Lung (tissue), 12 donors: Measurements from ENCODE around the gene UBE2I. TPM values are rescaled to one million over a fixed set of nuclear protein-coding genes. Genes with fewer than 3 reads are reported as not detected.

Source experiments
- ATAC-seq: fragments of 200-7000 bp; cut with Tn5 transposase; one replicate; pipeline ENCODE4 v1.9.1; 2020; ENCODE audit warnings: moderate number of reproducible peaks; ENCODE audit not compliant: insufficient read depth, low FRiP score
- DNase-seq, 3 donors: peaks; one replicate each; pipeline ENCODE4 v3.0.0-alpha.2; 2013 to 2017
- H3K27ac ChIP-seq, 2 donors: one replicate each; pipeline ENCODE4 v1.5.1; 2013; ENCODE audit warnings: mild to moderate bottlenecking in 2 of 2, moderate library complexity in 2 of 2, control low read depth in 1 of 2, inconsistent platforms in 1 of 2, low read depth in 1 of 2, low read length in 1 of 2
- H3K27me3 ChIP-seq, 3 donors: one replicate each; pipeline ENCODE4 v1.5.1; 2013; ENCODE audit warnings: low read length in 2 of 3; ENCODE audit not compliant: control insufficient read depth in 3 of 3, insufficient read depth in 3 of 3
- H3K36me3 ChIP-seq, 4 donors: one replicate each; pipeline ENCODE4 v1.5.1; 2013; ENCODE audit warnings: low read length in 4 of 4, mild to moderate bottlenecking in 1 of 4, moderate library complexity in 1 of 4; ENCODE audit not compliant: control insufficient read depth in 4 of 4, insufficient read depth in 4 of 4
- H3K4me1 ChIP-seq, 5 donors: one replicate each; pipeline ENCODE4 v1.5.1; 2013; ENCODE audit warnings: low read length in 5 of 5, mild to moderate bottlenecking in 2 of 5, moderate library complexity in 1 of 5; ENCODE audit not compliant: control insufficient read depth in 5 of 5, insufficient read depth in 5 of 5
- H3K4me3 ChIP-seq: one replicate; pipeline ENCODE4 v1.5.1; 2013; ENCODE audit warnings: mild to moderate bottlenecking, control low read depth, moderate library complexity
- H3K9ac ChIP-seq, 2 donors: one replicate each; pipeline ENCODE4 v1.5.1; 2013; ENCODE audit warnings: low read length in 2 of 2, control low read depth in 1 of 2; ENCODE audit not compliant: insufficient read depth in 1 of 2
- H3K9me3 ChIP-seq, 4 donors: one replicate each; pipeline ENCODE4 v1.5.1; 2013; ENCODE audit warnings: low read length in 3 of 4, mild to moderate bottlenecking in 1 of 4, moderate library complexity in 1 of 4; ENCODE audit not compliant: control insufficient read depth in 4 of 4, insufficient read depth in 3 of 4
- WGBS, 2 donors: extraction: QIAGEN DNeasy Blood & Tissue Kit; methylation state at CpG; one replicate each; pipeline ENCODE4 v1.1.7; 2013; 5-methylcytosine and 5-hydroxymethylcytosine counted together
- polyA plus RNA-seq, 2 donors: library from polyadenylated mRNA; stranded (reverse); fragments of 200-250 nt; gene quantifications; one replicate each; pipeline ENCODE4 v1.2.1, GENCODE V29; 2013
- total RNA-seq, 2 donors: library from RNA; depleted of rRNA in 1 of 2; stranded (reverse); fragments of >200 nt in 1 of 2; gene quantifications; one replicate each; pipeline ENCODE4 v1.2.1, GENCODE V29; 2014 to 2021
- TF ChIP-seq, protein P1 (sequence below): IDR thresholded peaks from 2 replicates; pipeline ENCODE4 v1.5.1; 2012; ENCODE audit warnings: mild to moderate bottlenecking; ENCODE audit errors: control extremely low read depth, extremely low read depth
- donor health status: control.
- donor health status: control.
- donor health status: Bipolar disorder and iron deficiency.
- donor health status: healthy.
- donor health status: DM: yes; HTN: yes; CAD: no.

Gene UBE2I
- total and polyA plus RNA-seq, 4 donors, result 63.9 to 96.8 (median 81.5) TPM

GRCh38 chr16:1337486-1337885 is 28.1 kb downstream of the UBE2I start:
- Histone ChIP-seq H3K27ac (no peak overlapping the region), H3K27me3 (peaks cover 0 to 32% (median 13%) of the 10 kb centered on the region in 3 donors), H3K4me1 (peaks cover 0 to 9% (median 1%) of the 10 kb centered on the region in 5 donors), H3K4me3 (no peak overlapping the region), H3K9me3 (no peaks in the 10 kb centered on the region), H3K36me3 (no peaks in the 10 kb centered on the region), H3K9ac (no peak overlapping the region)
- DNase-seq (no peak), ATAC-seq (no peak)
- TF ChIP-seq, protein P1, sequence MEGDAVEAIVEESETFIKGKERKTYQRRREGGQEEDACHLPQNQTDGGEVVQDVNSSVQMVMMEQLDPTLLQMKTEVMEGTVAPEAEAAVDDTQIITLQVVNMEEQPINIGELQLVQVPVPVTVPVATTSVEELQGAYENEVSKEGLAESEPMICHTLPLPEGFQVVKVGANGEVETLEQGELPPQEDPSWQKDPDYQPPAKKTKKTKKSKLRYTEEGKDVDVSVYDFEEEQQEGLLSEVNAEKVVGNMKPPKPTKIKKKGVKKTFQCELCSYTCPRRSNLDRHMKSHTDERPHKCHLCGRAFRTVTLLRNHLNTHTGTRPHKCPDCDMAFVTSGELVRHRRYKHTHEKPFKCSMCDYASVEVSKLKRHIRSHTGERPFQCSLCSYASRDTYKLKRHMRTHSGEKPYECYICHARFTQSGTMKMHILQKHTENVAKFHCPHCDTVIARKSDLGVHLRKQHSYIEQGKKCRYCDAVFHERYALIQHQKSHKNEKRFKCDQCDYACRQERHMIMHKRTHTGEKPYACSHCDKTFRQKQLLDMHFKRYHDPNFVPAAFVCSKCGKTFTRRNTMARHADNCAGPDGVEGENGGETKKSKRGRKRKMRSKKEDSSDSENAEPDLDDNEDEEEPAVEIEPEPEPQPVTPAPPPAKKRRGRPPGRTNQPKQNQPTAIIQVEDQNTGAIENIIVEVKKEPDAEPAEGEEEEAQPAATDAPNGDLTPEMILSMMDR, result no peak
- WGBS, 2 donors, result 46 to 52% methylated on average over 9 of the region's 9 CpGs

DNA sequence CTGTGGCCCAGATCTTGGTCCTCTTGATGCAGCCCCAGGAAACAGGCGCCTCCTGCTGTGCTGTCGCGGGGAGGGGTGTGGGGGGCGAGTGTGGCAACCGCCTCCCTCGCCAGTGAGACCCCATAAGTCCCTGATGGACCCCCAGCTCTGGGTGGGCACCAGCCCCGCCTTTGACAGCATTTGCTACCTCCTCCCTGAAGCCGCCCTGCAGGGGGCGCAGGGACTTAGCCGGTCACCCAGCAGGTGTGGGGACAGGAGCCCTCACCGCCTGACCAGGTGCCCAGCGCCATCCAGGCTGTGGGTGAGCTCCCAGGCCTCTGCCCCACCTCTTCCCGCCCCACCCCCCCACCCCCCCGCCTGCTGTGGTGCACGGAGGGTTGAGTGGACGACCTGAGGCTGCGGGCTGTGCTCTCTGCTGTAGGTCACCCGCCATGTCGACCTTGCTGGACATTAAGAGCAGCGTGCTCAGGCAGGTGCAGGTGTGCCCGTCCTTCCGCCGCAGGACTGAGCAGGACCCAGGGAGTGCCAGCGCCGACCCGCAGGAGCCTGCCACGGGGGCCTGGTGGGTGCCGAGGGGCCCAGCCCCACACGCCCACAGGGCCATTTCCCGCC is 28.8 kb downstream of the UBE2I start:
- TF ChIP-seq, protein P1, result no peak
- no peak for DNase-seq

GRCh38 chr16:1338855-1339675 is 29.6 kb downstream of the UBE2I start:
- H3K27me3 ChIP-seq, result peaks cover 0 to 25% (median 9%) of the 10 kb centered on the region in 3 donors
- TF ChIP-seq, protein P1, result no peak

More for the DNA sequence above, 28.8 kb downstream of the UBE2I start:
- Histone ChIP-seq H3K4me3 (no peak overlapping the region), H3K4me1 (peaks cover 0 to 9% (median 0%) of the 10 kb centered on the region in 5 donors), H3K36me3 (no peaks in the 10 kb centered on the region), H3K27me3 (peaks cover 0 to 25% (median 9%) of the 10 kb centered on the region in 3 donors), H3K9me3 (no peaks in the 10 kb centered on the region), H3K27ac (no peak overlapping the region), H3K9ac (no peak overlapping the region)
- 59 to 63% methylated on average over 22 to 30 of the region's 30 CpGs for WGBS, 2 donors
- ATAC-seq, result no peak

More at GRCh38 chr16:1338855-1339675, 29.6 kb downstream of the UBE2I start:
- no peak overlapping the region for H3K9ac ChIP-seq
- DNase-seq, result no peak
- H3K9me3 ChIP-seq, result no peaks in the 10 kb centered on the region
- no peak for ATAC-seq
- 72 to 78% methylated on average over 25 to 31 of the region's 31 CpGs for WGBS, 2 donors
- H3K4me3 ChIP-seq, result no peak overlapping the region
- no peaks in the 10 kb centered on the region for H3K36me3 ChIP-seq
- H3K4me1 ChIP-seq, result peaks cover 0 to 11% (median 0%) of the 10 kb centered on the region in 5 donors
- H3K27ac ChIP-seq, result no peak overlapping the region
